Activated CD8-positive, alpha-beta memory T cell treated with anti-CD3 and anti-CD28 coated beads, Interleukin-2, amount 50 U/mL, for 1 hour (primary cell): Measurements from ENCODE around the gene FDCSP.
"Not testable (repeated sequence)": the region's sequence is repeated elsewhere in the genome, so short reads cannot be mapped to it uniquely, and the experiment has no call there.

ENCODE experiments used
- DNase-seq: peaks from one replicate; pipeline ENCODE4 v3.0.0-alpha.2; 2020; ENCODE audit errors: extremely low read depth

The FDCSP gene

GRCh38 chr4:70225824-70226223 lies at the start of gene FDCSP:
TSS of gene FDCSP (plus strand) at chr4:70226124. CDS start at chr4:70231195, 5,071 bp downstream.
- no peak for DNase-seq

DNA sequence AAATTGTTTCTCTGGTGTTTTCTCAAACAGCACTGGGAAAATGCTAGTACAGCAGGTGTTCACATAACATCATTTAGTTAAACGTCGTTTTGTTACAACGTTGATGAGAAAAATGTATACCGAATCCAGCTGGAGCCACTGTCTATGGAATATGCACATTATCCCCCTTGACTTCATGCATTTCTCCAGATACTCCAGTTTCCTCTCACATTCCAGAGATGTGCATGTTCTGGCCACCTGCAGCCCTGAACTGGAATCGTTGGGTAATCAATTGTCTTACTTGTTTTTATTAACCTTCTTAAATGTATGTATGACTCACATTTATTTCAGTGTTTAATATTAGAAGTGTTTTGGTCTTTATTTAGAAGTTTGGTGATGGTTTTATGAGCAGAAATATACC lies 48.8 kb upstream of the FDCSP start:
- no peak for DNase-seq

DNA sequence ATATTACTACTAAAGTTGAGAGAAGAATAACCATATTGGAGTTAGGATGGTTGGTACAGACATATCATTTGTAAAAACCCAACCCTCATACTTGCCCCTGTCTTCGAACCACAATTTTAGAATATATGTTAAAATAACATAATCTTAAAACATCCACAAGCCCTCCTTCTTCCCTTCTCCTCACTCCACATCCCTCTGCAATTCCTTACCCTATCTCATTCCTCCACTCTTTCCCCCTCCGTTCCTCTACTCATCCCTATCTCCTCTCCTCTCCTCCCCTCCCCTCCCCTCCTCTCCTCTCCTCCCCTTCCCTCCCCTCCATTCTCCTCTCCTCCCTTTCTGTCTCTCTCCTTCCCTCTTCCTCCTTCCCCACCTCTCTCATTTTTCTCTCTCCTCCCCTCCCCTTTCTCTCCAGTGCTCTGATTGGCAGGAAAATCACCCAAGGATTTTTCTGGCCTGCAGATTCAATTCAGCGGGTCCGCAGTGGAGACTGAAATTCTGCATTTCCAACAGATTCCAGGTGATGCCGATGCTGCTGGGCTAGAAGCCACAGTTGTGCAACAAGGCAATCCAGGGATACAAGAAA lies 47.8 kb upstream of the FDCSP start:
- no peak for DNase-seq

DNA sequence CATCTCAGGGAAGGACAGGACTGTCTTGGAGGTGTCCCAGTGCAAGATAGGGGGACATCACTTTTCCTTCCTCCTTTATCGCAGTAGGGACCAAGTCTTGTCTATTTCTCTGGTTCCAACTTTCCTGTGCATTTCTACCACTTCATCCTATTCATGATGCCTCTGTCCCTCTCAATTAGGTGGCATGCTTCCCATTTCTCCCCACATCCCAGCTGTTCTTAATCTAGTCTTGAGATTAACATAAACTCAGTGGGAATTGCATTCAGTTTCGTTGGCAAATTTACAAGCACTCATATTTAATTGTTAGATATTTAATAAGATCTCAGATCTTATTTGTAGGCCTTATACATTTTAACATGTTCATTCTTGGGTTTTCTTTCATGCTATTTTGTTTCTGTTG lies 46.1 kb upstream of the FDCSP start:
- no peak for DNase-seq

- DNase-seq, result no peak
Observed at GRCh38 chr4:70181864-70182263, 44.1 kb upstream of the FDCSP start.

- DNase-seq, result no peak
Observed at GRCh38 chr4:70182517-70183167, 43.3 kb upstream of the FDCSP start.

DNA sequence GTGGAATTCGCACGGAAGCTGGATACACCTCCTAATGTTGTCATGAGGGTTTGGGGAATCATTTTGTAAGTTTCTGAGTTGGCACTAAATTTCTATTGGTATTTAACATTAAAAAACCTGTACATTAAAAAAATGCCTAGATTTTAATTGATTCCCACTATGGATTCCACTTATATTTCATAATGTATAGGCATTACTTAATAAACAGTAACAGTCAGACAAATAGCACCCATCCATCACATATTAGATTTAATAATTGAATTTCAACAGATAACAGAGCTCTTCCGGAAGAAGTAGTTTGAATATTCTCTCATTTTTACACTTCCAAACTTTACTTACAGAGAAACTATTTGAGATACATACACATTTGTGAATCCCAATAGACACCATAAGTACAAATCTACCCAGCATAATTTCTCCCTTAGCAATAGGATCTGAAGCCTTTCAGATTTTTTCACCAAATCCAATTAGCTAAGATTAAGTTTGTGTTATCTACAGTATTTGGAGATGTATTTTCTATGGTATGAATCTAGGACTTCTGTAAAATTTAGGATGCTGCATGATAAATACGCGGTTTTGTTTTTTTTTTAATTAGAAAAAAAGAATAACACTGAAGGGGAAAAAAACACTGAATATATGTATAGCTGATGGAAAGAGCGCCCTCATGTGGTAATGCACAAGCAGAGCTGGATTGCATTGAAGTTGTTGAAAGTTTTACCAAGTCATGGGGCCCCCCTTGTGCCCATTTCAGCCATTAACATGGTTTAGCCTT lies 42.6 kb upstream of the FDCSP start:
- no peak for DNase-seq

DNA sequence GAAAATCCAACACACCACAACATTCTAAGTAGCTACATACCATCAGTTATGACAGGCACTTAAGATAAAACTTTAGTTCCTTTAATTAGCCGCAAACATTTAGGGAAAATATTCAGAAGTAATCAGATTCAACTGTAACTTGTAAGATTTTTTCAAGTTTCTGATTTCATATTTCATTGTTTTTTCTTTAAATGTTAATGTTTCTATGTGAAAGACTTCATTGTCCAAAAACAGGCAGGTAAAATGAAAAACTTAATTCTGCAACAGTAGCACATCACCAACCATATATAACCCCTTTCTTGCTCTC lies 42.0 kb upstream of the FDCSP start:
- DNase-seq, result no peak

- no peak for DNase-seq
Observed at GRCh38 chr4:70187216-70187615, 38.7 kb upstream of the FDCSP start.

- DNase-seq, result no peak
Observed at GRCh38 chr4:70190579-70190978, 35.3 kb upstream of the FDCSP start.

DNA sequence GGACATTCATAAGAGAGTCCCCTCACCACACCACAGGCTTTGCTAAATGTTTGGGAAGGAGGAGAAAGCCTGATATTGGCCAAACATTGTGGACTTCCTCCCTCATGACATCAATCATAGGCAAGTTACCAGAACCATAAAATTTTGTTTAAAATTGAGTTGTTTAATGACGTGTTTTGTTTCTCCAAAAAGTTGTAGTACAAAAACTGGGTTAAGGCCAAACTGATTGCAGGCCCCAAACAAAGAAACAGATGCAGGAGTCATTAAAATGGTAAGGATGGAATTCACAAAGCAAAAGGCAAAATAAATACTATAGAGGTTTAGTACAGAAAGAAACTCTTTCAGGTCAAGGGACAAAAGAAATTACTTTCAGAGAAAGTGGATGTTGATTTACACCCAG lies 34.3 kb upstream of the FDCSP start:
- no peak for DNase-seq

- DNase-seq, result no peak
Observed at GRCh38 chr4:70192895-70193294, 33.0 kb upstream of the FDCSP start.

GRCh38 chr4:70195425-70195824 lies 30.5 kb upstream of the FDCSP start, which contains the start of gene ODAM:
TSS of gene ODAM (plus strand) at chr4:70195725. CDS start at chr4:70196544, 819 bp downstream.
- no peak for DNase-seq

DNA sequence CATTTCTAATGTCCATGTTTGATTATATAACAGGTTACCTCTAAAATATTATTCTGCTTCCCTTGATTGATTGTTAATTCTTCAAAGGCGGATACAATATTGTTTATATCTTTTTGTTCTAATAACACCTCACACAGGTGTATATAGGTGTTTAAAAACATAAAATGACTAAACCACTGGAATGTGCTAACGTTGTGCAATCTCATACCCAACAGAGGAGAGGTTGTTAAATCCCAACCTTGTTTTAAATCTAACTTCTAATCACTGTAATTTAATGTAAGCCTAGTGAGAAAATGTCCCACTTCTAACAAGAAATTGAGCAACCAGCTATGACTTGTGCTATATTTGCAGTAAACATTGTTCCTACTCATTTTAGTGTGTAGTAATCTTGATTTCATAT lies 29.1 kb upstream of the FDCSP start:
- DNase-seq, result no peak

DNA sequence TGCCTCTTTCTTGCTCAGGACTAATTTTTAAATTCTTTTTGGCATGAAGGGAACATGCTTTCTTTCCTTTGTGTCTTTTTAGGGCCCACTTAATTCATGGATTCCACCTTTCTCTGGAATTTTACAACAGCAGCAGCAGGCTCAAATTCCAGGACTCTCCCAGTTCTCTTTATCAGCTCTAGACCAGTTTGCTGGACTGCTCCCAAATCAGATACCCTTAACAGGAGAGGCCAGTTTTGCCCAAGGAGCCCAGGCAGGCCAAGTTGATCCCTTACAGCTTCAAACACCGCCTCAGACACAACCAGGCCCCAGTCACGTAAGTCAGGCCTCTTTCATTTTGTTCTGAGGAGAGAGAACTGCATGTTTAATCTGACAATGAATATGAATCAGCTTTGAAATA lies 28.1 kb upstream of the FDCSP start:
- no peak for DNase-seq

GRCh38 chr4:70203601-70204000 lies 22.3 kb upstream of the FDCSP start:
- no peak for DNase-seq

DNA sequence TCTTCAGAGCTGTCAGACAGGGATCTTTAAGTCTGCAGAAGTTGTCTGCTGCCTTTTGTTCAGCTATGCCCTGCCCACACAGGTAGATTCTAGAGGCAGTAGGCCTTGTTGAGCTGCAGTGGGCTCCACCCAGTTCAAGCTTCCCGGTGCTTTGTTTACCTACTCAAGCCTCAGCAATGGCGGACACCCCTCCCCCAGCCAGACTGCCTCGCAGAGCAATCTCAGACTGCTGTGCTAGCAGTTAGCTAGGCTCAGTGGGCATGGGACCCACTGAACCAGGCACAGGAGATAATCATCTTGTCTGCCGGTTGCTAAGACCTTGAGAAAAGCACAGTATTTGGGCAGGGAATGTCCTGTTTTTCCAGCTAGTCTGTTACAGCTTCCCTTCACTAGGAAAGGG lies 13.2 kb upstream of the FDCSP start:
- not testable (repeated sequence) for DNase-seq

GRCh38 chr4:70216109-70216508 lies 9.8 kb upstream of the FDCSP start:
- DNase-seq, result not testable (repeated sequence)

DNA sequence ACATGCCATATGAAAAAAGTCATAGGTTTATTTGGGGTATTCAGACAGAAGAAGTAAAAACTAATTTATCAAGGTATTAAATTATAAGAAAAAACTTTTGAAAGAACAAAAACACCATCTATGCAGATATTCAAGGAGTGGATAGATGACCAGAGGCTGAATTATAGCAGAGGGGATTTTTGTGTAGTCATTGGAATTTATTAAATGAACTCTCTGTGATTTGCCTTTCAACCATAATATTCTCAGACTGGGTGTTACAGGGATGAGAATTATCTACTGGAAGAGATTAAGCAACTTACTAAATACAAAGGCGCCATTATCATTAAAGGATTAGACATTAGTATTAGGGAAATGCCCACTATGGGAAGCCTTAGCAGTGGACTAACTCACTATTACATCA lies 9.4 kb upstream of the FDCSP start:
- DNase-seq, result not testable (repeated sequence)

GRCh38 chr4:70221389-70221788 lies 4.5 kb upstream of the FDCSP start:
- DNase-seq, result not testable (repeated sequence)

GRCh38 chr4:70221818-70222217 lies 4.1 kb upstream of the FDCSP start:
- DNase-seq, result not testable (repeated sequence)

DNA sequence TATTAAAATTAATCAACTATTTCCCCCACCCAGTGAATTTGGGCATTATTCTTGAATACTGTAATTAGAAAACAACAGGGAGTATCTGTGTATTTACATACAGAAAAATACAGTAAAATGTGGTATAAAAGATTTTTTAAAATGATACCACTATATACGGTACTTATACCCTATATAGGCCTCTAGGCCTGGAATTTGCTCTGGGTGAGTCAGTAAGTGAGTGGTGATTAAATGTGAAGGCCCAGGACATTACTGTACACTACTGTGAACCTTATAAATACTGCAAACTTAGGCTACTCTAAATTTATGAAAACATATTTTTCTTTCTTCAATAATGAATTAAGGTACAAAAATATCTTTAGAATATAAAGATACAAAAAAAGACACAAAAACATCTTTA lies 10.2 kb downstream of the FDCSP start:
- no peak for DNase-seq
